Skeletal muscle satellite cell (primary cell): ENCODE measurements around the gene TENT5C.

Experiments used
- H3K27me3 ChIP-seq: 2 replicates; pipeline ENCODE4 v1.7.0; 2013; ENCODE audit warnings: low read length; ENCODE audit not compliant: control insufficient read depth, insufficient read depth
- H3K36me3 ChIP-seq: 2 replicates; pipeline ENCODE4 v1.7.0; 2013; ENCODE audit warnings: mild to moderate bottlenecking, control low read depth, low read length; ENCODE audit not compliant: insufficient read depth
- H3K4me1 ChIP-seq: 2 replicates; pipeline ENCODE4 v1.7.0; 2013; ENCODE audit warnings: low read length; ENCODE audit not compliant: control insufficient read depth, insufficient read depth
- H3K4me2 ChIP-seq: 2 replicates; pipeline ENCODE4 v1.7.0; 2013; ENCODE audit warnings: mild to moderate bottlenecking, low read length
- H3K4me3 ChIP-seq: 2 replicates; pipeline ENCODE4 v1.7.0; 2013; ENCODE audit warnings: low read length
- H3K9ac ChIP-seq: 2 replicates; pipeline ENCODE4 v1.7.0; 2013; ENCODE audit warnings: mild to moderate bottlenecking, low read depth, low read length, moderate library complexity
- H3K9me3 ChIP-seq: replicated peaks from 2 replicates; pipeline ENCODE4 v1.7.0; 2013; ENCODE audit warnings: mild to moderate bottlenecking, control low read depth, low read length

The TENT5C gene

DNA sequence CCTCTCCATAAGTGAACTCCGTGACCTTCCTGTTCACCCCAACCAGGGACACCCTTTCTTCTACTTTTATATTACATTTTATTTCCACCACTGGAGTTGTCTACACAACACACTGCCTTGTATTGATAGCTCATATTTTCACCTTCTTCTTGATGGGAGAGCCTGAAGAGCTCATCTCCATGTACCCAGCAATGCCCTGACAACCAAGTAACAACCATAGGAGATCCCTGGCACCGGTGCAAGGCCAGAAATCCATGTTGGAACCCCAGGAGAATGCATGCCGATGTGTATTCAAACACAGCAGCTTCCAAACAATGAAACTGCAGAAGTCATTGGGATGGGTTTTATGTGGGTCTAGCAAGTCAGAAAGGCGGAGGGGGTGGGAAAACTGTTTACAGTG is 15.5 kb downstream of the TENT5C start:
- H3K36me3 ChIP-seq: no peaks in the 10 kb centered on the region
- peaks cover 56% of the 10 kb centered on the region for H3K27me3 ChIP-seq
- H3K9ac ChIP-seq: no peak overlapping the region
- H3K4me1 ChIP-seq: no peaks in the 10 kb centered on the region
- no peak overlapping the region for H3K4me3 ChIP-seq
- H3K4me2 ChIP-seq: no peak overlapping the region
- no peaks in the 10 kb centered on the region for H3K9me3 ChIP-seq

- Histone ChIP-seq H3K27me3 (peaks cover 58% of the 10 kb centered on the region), H3K4me1 (no peaks in the 10 kb centered on the region), H3K4me3 (no peak overlapping the region), H3K36me3 (no peaks in the 10 kb centered on the region), H3K9ac (no peak overlapping the region), H3K4me2 (no peak overlapping the region), H3K9me3 (no peaks in the 10 kb centered on the region)
Measured at GRCh38 chr1:117622726-117623125, 16.9 kb downstream of the TENT5C start.

- Histone ChIP-seq H3K4me1 (no peaks in the 10 kb centered on the region), H3K4me3 (no peak overlapping the region), H3K4me2 (no peak overlapping the region), H3K36me3 (no peaks in the 10 kb centered on the region), H3K9ac (no peak overlapping the region), H3K9me3 (no peaks in the 10 kb centered on the region), H3K27me3 (peaks cover 54% of the 10 kb centered on the region)
Measured at GRCh38 chr1:117623141-117623540, 17.3 kb downstream of the TENT5C start.

DNA sequence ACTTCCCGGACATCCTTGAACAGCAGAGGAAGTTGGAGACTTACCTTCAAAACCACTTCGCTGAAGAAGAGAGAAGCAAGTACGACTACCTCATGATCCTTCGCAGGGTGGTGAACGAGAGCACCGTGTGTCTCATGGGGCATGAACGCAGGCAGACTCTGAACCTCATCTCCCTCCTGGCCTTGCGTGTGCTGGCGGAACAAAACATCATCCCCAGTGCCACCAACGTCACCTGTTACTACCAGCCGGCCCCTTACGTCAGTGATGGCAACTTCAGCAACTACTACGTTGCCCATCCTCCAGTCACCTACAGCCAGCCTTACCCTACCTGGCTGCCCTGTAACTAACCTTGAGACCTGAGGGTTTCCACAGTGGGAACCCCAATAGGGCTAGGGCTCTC is 17.9 kb downstream of the TENT5C start:
- H3K4me1 ChIP-seq: no peaks in the 10 kb centered on the region
- peaks cover 52% of the 10 kb centered on the region for H3K27me3 ChIP-seq
- H3K9ac ChIP-seq: no peak overlapping the region
- H3K4me2 ChIP-seq: no peak overlapping the region
- no peaks in the 10 kb centered on the region for H3K9me3 ChIP-seq
- no peaks in the 10 kb centered on the region for H3K36me3 ChIP-seq
- no peak overlapping the region for H3K4me3 ChIP-seq

- Histone ChIP-seq H3K27me3 (peaks cover 48% of the 10 kb centered on the region), H3K36me3 (no peaks in the 10 kb centered on the region)
Measured at GRCh38 chr1:117627546-117628130, 21.8 kb downstream of the TENT5C start.

GRCh38 chr1:117628343-117628742 is 22.5 kb downstream of the TENT5C start:
- Histone ChIP-seq H3K27me3 (peaks cover 45% of the 10 kb centered on the region), H3K4me1 (no peaks in the 10 kb centered on the region), H3K4me2 (no peak overlapping the region), H3K4me3 (no peak overlapping the region), H3K9me3 (no peaks in the 10 kb centered on the region), H3K9ac (no peak overlapping the region), H3K36me3 (no peaks in the 10 kb centered on the region)

More at GRCh38 chr1:117627546-117628130, 21.8 kb downstream of the TENT5C start:
- no peaks in the 10 kb centered on the region for H3K9me3 ChIP-seq
- H3K9ac ChIP-seq: no peak overlapping the region
- H3K4me1 ChIP-seq: no peaks in the 10 kb centered on the region
- no peak overlapping the region for H3K4me3 ChIP-seq
- H3K4me2 ChIP-seq: no peak overlapping the region

DNA sequence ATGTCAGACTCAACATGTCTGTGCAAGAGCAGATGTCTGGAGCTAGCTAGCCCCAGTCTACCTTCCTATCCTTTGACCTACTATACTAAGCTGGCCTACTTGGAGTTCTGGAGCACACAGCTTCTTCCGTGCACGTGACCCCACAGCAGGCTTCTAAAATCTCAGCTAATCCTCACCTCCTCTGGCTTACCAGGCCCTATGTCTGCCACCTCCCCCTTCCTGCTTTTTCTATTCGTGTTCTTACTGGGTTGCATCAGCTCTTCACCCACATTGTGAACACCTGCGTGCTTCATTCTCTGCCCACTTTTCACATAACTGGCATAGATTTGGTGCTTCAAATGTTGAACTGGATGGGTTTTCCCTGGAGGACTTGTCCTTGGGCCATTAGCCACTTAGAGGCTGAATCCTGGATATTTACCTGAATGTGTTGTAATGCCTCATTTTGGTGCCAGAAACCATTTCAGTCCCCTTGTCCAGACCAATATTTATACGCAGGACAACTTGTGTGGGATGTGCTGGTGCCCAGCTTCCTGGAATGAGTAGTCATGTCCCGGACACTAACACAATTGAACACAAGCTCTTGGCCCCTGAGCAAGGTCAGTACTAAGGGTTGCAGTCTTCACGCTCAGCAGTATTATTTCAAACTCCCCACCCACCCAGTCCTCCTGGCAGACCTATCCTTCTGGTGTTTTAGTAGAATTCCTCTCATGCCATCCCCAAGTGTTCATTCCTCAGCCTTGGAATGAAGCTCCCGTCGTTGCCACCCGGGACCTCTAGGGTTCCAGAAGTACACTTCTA is 24.0 kb downstream of the TENT5C start:
- Histone ChIP-seq H3K4me2 (no peak overlapping the region), H3K9ac (no peak overlapping the region), H3K27me3 (peaks cover 44% of the 10 kb centered on the region), H3K9me3 (no peaks in the 10 kb centered on the region), H3K4me1 (no peaks in the 10 kb centered on the region), H3K36me3 (no peaks in the 10 kb centered on the region), H3K4me3 (no peak overlapping the region)

DNA sequence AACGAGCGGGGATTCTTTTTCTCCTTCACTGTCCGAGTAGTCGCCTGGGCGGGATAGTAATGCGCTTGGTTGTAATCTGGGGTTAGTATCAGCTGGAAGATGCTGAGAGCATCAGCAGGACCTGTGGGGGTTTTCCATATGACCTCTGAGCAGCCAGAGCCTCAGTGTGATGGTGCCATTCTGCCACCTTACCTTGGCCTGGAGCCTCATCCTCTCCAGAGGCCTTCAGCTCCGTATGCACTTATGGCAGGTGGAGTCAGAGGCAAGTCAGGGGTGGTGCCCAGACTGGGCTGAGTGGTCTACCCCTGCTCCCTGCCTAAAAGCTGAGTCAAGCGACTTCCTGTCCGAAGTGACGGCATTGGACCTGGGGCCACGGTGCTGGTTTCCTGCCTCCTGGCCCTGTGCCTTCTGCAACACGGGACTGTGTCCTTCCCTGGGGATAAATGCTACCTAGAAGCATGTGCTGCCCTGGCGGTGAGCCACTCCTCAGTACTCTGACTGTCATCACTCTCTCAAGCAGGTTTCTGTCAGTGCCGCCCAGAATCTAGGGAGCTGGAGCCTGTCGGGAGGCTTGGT is 24.7 kb downstream of the TENT5C start:
- Histone ChIP-seq H3K9ac (no peak overlapping the region), H3K4me1 (no peaks in the 10 kb centered on the region), H3K27me3 (peaks cover 37% of the 10 kb centered on the region), H3K4me2 (no peak overlapping the region), H3K9me3 (no peaks in the 10 kb centered on the region), H3K36me3 (no peaks in the 10 kb centered on the region), H3K4me3 (no peak overlapping the region)

DNA sequence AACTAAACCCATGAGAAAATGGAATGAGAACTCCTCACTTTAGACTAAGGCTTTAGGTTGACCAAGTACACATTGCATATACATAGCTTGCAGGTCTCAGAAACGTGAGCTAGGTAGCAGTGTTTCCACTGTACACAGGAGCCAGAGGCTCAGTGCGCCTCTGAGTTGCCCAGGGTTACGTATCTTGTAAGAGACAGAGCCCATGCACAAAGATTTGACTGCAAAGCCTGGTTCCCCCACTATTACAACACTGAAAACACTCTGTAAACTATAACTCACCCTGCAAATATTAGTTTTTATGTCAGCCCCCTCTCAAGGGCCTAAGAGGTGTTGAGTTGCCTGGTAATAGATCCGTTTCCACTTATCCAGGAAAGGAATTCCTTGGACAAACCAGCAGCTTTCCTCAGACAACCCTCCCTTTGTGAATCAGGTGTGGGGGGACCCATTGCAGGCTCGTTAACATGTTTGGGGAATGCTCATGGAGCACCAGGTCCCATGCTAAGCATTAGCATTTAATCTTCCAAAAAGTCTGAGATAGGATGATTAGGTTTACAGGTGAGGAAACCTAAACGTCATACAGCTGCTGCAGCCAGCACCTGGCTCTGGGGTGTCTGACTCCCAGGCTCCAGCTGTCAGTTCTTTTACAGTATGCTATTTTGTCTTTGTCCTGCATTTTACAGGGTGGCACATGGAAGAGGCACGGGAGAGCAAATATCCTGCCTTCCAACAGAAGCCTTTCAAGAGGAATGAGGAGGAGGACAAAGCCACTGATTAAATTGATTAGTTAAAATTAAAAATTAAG is 25.7 kb downstream of the TENT5C start:
- Histone ChIP-seq H3K9ac (no peak overlapping the region), H3K4me2 (no peak overlapping the region), H3K9me3 (no peaks in the 10 kb centered on the region), H3K36me3 (no peaks in the 10 kb centered on the region), H3K27me3 (peaks cover 32% of the 10 kb centered on the region), H3K4me3 (no peak overlapping the region), H3K4me1 (no peaks in the 10 kb centered on the region)

DNA sequence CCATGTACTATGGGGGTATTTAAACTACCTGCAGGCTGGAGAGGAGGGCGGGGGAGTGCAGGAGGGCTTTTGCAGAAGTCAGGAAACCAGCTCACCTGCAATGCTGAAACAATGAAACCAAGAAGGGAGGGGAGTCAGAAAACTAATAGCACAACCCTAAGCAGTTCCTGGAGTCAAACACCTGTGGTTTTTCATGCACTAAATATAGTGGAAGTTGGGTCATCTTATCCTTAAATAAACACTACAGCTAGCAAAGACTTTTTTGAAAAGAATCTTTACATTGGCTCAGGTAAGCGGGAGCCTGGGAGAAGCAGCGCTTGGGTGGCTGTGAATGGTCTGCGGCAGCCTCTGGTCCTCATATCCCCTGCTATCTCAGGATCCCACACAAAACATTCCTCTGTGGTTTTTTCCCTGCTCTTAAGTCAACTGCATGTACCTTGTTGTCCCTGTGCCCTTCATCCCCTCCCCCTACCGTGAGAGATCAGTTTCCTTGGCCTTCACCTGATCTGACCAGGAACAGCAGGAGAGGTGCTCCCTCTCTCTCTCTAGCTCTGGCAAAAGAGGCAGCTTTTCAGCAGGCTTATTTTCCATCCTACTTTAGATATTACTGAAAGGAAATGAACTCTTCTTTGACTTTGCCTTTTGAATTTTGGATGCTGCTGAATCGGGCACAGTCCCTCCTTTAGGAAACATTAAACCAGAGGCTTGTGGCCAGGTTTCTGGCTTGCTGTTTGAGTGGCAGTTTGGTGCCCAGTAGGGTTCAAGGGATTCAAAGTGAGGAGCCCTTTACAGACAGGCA is 26.6 kb downstream of the TENT5C start:
- no peak overlapping the region for H3K4me3 ChIP-seq
- H3K36me3 ChIP-seq: no peaks in the 10 kb centered on the region
- no peaks in the 10 kb centered on the region for H3K4me1 ChIP-seq
- H3K27me3 ChIP-seq: peaks cover 24% of the 10 kb centered on the region
- no peak overlapping the region for H3K9ac ChIP-seq
- no peaks in the 10 kb centered on the region for H3K9me3 ChIP-seq
- H3K4me2 ChIP-seq: no peak overlapping the region

- Histone ChIP-seq H3K4me1 (no peaks in the 10 kb centered on the region), H3K27me3 (peaks cover 24% of the 10 kb centered on the region), H3K4me2 (no peak overlapping the region), H3K9ac (no peak overlapping the region), H3K4me3 (no peak overlapping the region), H3K9me3 (no peaks in the 10 kb centered on the region), H3K36me3 (no peaks in the 10 kb centered on the region)
Measured at GRCh38 chr1:117633068-117633345, 27.2 kb downstream of the TENT5C start.
